Medulla oblongata (tissue), 1 donor: Measurements from ENCODE around the gene PPAT.
A peak's percentile ranks its signal among the peaks of the same experiment; 100 is the strongest.

Experiments
- DNase-seq: peaks from one replicate; pipeline ENCODE4 v3.0.0-alpha.2; 2015; ENCODE audit errors: extremely low spot score

PPAT gene

DNA sequence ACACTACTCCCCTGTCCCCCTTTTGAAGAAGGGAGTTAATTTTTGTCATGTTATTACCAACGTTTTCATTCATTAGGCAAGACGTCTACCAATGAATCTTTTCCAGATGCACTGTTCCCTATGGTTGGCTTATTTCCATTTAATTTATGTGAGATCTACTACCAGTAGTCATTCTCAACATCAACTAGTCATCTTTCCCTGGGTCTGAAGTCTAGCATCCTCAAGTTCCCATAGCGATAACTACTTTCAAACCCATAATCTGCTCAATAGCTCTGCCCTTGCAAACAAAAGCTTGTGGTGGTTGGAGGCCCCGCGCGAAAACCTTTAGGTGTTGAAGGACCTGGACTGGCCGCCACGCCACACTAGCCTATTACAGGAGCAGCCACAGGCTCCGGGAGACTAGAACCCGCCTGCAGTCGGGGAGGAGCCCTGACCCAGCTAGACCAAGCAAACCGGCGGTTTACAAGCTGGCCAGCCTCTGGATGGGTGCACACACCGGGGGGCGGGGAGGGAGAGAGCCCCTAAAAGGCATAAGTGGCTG is 746 bp downstream of the PPAT start:
- no peak for DNase-seq

DNA sequence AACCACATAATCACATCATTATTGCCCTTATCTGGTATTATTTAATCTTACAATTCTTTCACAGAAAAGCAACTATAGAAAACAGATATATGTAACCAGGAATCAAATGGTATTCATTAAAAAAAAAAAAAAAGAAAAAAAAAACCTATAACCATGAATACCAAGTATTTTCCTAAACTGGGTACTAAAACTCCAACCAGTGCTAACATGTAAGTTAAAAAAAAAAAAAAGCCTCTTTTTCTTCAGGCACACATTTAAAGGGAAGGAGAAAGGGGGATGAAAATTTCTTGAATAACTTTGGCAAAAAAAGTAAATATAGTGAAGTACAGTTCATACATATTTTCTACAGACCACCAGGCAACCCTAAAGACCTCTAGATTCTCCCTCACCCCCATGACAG is 2.1 kb downstream of the PPAT start:
- DNase-seq: no peak

DNA sequence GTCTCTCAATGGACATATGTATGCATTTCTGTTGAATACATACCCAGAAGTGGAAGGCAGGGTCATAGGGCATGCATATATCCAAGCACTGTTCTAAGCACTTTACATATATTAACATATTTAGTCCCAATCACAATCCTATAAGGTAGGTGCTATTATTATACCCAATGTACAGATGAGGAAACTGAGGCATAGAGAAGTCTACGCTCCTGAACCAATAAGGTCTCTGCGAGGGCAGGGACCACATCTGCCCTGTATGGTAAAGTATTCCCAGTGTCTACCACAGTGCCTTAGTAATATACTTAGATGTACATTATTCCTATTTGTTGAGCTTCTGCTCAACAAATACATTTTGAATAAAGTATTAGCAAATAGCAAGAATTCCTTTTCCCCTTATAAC is 5.2 kb downstream of the PPAT start:
- DNase-seq: no peak

DNA sequence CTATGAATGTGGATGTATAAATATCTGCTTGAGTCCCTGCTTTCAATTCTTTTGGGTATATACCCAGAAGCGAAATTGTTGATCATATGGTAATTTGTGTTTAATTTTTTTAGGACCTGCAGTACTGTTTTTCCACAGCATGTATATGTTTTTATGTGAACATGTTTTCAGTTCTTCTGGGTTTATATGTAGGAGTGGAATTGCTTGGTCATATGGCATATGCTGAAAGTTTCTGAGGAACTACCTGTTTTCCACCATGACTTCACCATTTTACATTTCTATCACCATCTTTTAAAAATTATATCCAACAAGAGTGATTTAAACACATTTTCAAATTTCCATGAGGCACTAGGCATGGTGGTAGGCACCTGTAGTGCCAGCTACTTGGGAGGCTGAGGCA is 8.2 kb downstream of the PPAT start:
- no peak for DNase-seq

GRCh38 chr4:56426273-56426672 is 9.1 kb downstream of the PPAT start:
- DNase-seq: no peak

- DNase-seq: no peak
These were observed 9.9 kb downstream of the PPAT start for GRCh38 chr4:56425518-56425917.

DNA sequence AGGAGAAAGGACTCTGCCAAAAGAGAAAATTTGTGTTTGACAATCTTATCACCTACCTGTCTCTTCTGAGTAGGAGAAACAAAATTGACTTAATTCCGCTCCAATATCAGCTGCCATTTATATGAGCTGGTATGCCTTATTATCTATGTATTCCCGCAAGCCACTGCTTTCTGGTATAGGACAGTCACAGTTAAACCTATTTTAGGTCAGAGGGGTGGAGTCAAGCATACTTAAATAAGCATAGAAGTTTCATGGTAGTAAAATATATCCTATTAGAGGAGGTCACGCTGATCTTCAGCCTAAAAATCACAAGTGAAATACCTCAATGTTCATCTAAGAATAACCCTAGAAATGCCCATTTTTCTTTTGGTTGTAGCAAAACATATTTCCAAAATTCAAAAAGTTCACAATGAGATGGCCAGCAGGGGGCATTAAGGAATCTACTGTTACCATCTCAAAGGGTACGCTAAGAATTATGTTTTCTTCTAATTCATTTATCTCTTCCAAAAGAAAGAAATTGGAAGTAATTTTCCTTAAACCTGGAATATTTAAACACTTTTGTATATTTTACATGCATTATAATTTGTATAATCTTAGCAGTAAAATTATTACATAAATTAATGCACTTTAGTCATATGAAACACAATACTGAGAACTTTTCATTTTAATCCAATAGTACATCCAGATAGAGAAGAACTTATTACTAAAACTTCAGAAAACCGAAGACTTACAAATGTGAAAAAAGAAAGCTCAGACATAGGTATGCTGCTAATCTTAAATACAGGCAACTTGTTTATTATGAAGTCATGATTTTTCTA is 10.5 kb downstream of the PPAT start:
- DNase-seq: peak; percentile 61

DNA sequence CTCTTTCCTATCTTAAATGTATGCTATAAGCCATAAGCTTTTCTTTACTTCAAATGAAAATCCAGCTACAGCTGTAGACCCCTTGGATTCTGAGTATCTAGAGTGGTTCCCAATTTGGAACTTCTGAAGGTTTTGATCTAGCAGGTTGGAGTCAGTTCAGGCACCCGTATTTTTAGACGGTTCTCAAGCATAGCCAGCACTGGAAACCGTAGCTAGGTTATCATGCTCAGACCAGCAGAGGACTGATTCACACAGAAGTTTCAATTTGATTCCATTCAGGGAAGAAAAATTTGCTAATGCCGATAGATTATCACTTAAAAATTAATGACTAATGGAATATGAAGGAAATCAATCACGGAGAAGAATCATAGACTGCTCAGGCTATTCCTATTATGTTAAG is 11.2 kb downstream of the PPAT start:
- DNase-seq: no peak

DNA sequence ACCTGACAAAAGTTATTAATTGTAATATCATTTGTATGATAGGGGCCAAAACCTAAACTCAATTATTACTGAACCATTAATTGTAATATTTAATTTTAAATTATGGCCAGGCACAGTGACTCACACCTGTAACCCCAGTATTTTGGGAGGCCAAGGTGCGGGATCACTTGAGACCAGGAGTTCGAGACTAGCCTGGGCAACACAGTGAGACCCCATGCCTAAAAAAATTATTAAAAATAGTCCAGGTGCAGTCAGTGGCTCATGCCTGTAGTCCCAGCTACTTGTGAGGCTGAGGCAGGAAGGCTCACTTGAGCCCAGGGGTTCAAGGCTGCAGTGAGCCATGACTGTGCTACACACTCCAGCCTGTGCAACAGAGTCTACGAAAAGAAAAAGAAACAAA is 18.0 kb downstream of the PPAT start:
- DNase-seq: no peak

DNA sequence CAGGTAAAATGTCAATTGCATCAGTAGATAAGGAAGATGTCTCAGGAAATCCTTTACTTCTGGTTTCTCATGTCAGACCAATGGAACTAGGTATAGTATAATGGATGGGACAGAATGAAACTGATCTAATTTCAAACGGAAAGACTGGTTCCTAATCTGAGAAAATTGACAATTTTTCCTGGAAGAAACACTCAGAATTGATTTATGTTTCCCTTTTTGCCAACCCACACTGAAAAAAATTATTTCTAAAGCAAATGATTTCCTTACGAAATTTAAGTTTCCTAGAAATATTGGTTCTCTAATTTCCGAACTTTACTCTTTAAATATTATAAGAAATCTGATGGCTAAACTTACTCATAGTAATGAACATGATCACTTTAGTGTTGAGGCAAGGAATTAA is 19.1 kb downstream of the PPAT start:
- no peak for DNase-seq

- DNase-seq: no peak
These were observed 21.2 kb downstream of the PPAT start for GRCh38 chr4:56414135-56414670.

DNA sequence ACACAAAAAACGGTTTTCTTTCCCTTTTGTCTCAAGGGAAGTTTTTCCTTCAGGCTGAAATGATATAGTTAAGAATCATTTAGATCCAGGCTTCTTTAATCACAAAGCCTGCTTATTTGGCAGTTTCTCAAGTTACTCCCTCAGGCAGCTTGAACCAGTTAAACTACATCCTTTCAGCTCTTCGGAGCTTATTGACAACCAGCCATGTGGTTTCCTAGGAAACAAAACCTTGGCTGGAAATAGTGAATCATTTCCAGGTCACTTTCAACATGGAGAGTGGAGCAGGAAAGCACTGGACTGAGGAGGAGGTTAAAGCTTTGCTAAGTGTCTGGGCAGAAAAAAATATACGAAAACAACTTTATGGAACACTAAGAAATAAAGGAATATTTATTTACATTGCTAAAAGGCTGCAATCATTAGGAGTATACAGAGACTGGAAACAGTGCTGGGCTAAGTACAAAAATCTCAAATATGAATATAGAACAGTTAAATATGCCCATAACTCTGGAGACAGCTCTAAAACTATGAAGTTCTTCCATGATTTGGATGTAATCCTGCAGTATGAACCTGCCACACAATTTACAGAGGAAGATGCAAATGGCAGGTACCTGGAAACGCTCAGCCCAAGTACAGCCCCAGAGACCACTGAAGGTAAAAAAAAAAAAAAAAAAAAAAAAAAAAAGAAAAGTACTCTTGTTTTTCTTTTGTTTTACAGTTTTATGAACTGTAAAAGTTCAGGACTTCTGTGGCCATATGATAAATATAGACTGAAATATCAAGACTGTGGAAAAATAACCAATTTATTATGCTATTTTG is 25.0 kb downstream of the PPAT start:
- peak; percentile 86 for DNase-seq

DNA sequence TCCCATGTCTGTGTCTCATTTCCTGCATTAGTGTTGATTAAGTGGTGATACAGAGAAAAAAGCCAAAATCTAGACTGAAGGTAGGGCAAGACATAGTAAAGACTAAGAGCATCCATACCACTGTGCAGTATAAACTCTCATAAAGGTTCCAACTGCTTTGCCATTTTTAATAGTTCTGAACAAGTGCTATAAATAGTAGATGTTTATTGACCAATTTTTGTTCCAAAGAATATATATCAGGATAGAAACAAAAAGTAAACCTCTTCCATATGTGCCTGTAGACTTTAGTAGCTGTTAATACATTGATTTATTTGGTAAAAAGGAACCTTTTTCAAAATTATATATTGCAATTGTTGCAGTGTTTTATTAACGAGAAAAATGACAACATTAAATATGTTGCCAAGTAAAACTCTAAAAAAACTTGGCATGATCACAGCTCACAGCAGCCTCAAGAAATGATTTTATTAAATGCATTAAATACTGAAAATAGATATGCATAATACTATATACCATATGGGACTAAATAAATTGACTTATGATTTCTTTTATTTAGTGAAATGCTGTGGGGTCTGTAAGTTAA is 25.8 kb downstream of the PPAT start:
- no peak for DNase-seq

DNA sequence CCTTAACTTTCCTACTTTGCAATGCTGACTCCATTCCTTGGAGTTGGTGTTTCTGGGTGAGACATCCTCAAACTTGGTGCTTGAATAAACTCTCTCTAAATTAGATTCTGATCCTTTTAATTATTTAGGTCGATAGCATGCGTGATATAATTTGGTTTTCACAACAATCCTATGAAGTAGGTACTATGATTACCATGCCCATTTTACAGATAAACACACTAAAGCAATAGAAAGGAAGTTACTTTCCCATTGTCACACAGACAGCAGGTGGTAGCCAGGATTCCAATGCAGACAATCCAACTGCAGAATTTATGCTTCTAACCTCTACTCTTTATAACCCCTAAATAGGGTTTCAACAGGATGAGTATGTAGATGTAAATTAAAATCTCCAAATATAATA is 26.4 kb downstream of the PPAT start:
- no peak for DNase-seq

GRCh38 chr4:56406151-56406550 is 29.3 kb downstream of the PPAT start:
- DNase-seq: no peak

DNA sequence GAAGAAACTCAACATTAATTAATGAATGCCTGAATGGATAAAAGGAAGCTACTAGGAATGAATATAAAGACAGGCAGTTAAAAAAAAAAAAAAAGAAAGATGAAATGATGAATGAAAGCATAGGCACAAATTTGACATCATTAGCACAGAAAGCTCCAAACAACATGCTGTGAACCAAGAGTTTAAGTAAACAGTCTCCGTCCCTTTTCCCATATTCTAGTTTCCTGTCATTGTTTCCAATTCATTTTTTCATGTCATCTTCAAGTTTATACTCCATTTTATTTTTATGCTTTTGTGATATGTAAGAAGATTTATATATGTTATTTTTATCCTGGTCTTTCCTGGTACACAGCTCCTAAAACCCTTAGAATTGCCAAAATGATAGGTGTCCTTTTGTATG is 30.4 kb downstream of the PPAT start:
- DNase-seq: no peak

- DNase-seq: no peak
These were observed 34.9 kb downstream of the PPAT start for GRCh38 chr4:56400560-56400959.

DNA sequence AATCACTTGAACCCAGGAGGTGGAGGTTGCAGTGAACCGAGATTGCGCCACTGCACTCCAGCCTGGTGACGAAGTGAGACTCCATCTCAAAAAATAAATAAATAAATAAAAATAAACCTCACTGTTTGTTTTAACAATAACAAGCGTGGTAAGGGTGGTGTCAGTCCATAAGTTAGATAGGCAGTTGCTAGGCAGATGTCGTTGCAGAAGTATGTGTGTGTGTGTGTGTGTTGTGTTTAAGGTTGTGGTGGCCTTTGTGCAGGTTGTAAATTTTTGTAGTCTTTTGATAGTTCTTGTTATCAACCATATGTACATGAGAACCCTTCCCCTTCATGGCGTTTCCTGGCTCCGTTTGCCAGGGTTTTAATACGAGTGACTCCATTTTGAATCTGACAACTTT is 44.1 kb downstream of the PPAT start:
- no peak for DNase-seq

GRCh38 chr4:56389558-56389957 is 45.9 kb downstream of the PPAT start:
- no peak for DNase-seq

DNA sequence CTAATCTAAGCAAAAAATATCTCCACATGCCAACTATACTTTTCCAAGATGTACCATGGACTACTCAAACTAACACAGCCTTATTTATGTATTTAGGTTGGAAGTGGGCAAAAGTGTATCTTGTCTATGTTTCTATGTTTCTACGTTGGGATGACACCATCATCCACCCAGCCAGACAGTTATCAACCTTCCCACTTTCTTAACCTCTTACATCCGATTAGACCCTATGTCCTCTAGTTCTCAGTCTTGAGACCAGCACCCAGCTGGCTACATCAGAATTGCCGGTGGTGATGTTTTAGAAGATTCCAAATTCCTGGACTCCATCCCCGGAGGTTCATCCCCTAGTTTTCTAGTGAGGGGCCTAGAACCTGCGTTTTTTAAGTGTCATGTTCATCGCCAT is 47.1 kb downstream of the PPAT start:
- no peak for DNase-seq

DNA sequence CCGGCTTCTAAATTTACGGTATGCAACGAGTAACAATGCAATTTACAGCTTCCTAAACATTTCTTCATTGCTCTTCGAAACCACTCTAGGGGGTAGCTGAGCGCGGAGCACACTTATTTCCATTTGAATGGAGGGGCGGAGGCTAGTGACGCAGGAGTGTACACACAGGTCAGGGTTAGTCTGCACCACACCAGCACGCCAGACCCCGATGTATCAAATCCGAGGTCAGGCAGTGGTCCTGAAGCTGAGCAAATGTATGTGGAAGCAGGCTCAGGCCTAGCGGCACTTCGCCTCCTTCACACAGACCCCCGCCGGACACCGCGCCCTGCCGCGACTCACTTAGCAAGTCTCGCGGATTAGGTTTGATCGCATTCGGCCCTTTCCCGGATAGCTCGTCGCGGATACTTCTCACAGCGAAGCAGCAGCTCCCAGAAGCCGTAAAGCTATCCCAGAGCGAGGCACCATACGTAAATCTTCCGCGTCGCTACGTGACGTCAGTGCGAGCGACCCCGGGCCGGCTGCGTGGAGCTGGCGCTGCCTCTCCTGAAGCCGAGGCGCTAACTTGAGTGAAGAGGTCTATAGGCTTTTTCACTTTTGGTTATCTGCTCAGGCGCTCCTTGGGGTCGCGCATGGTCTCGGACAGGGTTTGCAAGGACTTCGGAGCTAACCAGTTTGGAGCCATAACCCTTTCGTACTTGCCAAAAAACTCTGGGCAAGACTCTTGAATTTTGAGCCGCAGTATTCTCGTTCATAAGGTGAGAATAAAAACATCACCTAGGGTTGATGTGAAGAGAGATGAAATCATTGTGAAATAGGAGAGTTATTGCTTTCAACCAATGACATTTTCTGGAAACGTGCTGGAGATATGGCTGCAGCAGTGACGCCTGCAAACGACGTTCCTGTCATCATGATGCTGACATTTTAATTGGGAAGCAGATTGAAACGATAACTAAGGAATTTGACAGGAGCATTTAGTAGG is 48.1 kb downstream of the PPAT start, which contains the start of gene AASDH:
Gene AASDH (minus strand): TSS at position 469 of the 979 bp plus-strand sequence. CDS start 3,192 bp downstream, outside the sequence.
- DNase-seq: peak; percentile 94
